ENCODE measurements around the gene PCLO.

Gene PCLO

DNA sequence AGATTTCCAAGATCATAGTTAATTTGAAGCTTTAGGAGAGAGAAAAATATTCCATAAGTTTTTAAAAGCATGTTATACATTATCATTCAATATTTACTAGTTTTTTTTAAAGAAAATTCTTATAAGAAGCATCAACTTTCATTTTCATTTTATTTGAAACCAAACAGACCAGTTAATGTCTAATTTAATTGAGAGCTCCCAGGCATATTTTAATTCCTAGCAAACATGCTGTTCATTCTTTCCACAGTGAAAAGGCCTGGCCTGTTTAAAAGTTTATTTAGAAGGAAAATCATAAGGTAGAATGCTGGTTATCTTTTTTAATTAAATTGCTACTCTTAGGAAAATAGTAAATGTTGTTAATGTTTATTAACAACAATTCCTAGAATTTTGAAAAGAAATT lies 324.4 kb downstream of the PCLO start:
- no peak for TF ChIP-seq PAX5 (IDR thresholded peaks at IDR 0.05; ENCODE audit: insufficient read depth, low read length, severe bottlenecking)
- TF ChIP-seq POU2F2 (IDR thresholded peaks at IDR 0.05; ENCODE audit: low read depth, low read length), result no peak
- no peak for TF ChIP-seq SPI1 (IDR thresholded peaks at IDR 0.05; ENCODE audit: low read depth, low read length)
- TF ChIP-seq TAF1 (IDR thresholded peaks at IDR 0.05; ENCODE audit: low read depth, low read length), result no peak
- no peak for TF ChIP-seq POLR2AphosphoS5 (IDR thresholded peaks at IDR 0.05; ENCODE audit: low read depth, low read length)
- no peak for TF ChIP-seq POLR2A (IDR thresholded peaks at IDR 0.05; ENCODE audit: low read depth, low read length)
- DNase-seq (ENCODE audit: insufficient read length, low spot score), result no peak
- no peak for FAIRE-seq

DNA sequence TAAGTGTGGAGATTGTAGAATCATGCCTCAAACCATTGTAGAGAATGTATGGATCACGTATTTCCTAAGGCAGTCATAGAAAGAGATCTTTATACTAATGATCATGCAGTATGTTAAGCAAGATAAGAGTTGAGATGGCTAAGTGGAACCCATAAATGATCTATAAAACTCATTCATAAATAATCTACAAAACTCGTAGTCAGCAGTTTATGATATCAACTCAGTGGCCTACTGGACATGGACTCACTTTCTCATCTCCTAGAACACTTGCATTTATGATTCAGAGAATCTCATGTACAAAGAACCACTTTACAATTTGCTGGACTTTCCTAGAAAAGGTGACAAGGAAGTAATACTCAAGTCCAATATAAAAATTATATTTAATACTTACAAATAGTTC lies 339.6 kb downstream of the PCLO start:
- TF ChIP-seq SPI1 (IDR thresholded peaks at IDR 0.05; ENCODE audit: low read depth, low read length), result no peak
- no peak for TF ChIP-seq POU2F2 (IDR thresholded peaks at IDR 0.05; ENCODE audit: low read depth, low read length)
- no peak for TF ChIP-seq POLR2AphosphoS5 (IDR thresholded peaks at IDR 0.05; ENCODE audit: low read depth, low read length)
- TF ChIP-seq TAF1 (IDR thresholded peaks at IDR 0.05; ENCODE audit: low read depth, low read length), result no peak
- TF ChIP-seq PAX5 (IDR thresholded peaks at IDR 0.05; ENCODE audit: insufficient read depth, low read length, severe bottlenecking), result no peak
- no peak for TF ChIP-seq POLR2A (IDR thresholded peaks at IDR 0.05; ENCODE audit: low read depth, low read length)
- DNase-seq (ENCODE audit: insufficient read length, low spot score) (no peak), FAIRE-seq (no peak)

DNA sequence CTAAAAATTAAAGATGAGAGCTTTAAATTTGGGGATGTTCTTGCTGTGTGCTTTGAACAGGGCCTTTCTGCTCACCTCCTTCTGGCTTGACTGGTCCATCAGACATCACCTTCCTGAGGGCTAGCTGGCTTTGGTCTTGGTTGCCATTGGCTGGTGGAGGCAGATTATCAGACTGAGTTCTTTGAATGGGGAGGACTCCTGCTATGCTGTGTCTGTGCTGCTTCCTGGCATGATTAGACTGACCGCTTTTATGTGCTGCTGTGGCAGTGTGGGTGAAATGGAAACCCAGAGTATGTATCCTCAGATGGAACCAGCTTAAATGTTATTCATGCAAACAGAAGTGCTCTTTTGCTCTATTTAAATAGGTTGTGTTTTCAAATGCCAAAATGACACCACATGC lies 341.6 kb downstream of the PCLO start:
- DNase-seq (ENCODE audit: insufficient read length, low spot score) (no peak), FAIRE-seq (no peak)
- TF ChIP-seq POU2F2 (IDR thresholded peaks at IDR 0.05; ENCODE audit: low read depth, low read length) (no peak), TAF1 (IDR thresholded peaks at IDR 0.05; ENCODE audit: low read depth, low read length) (no peak), POLR2A (IDR thresholded peaks at IDR 0.05; ENCODE audit: low read depth, low read length) (no peak), PAX5 (IDR thresholded peaks at IDR 0.05; ENCODE audit: insufficient read depth, low read length, severe bottlenecking) (no peak), SPI1 (IDR thresholded peaks at IDR 0.05; ENCODE audit: low read depth, low read length) (no peak), POLR2AphosphoS5 (IDR thresholded peaks at IDR 0.05; ENCODE audit: low read depth, low read length) (no peak)

DNA sequence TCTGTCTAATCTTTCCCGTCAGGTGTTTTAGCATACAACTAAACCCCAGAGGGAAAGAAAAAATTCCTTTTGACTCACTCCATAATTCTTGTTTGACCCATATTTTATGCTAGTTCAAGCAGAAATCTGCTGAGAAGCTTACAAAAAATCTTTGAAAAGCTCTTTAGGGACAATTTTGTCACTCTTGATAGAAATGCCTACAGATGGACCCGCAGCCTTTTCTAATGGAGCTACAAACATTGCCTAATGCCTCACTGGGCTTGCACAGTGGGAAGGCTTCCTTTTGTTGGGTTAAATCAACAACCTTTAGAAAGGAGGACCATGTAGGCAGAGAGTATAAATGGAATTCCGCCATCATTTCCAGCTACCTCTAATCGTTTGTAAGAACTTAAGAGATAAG lies 344.5 kb downstream of the PCLO start:
- FAIRE-seq, result no peak
- DNase-seq (ENCODE audit: insufficient read length, low spot score), result no peak
- TF ChIP-seq POU2F2 (IDR thresholded peaks at IDR 0.05; ENCODE audit: low read depth, low read length), result no peak
- TF ChIP-seq TAF1 (IDR thresholded peaks at IDR 0.05; ENCODE audit: low read depth, low read length), result no peak
- no peak for TF ChIP-seq POLR2AphosphoS5 (IDR thresholded peaks at IDR 0.05; ENCODE audit: low read depth, low read length)
- no peak for TF ChIP-seq PAX5 (IDR thresholded peaks at IDR 0.05; ENCODE audit: insufficient read depth, low read length, severe bottlenecking)
- no peak for TF ChIP-seq POLR2A (IDR thresholded peaks at IDR 0.05; ENCODE audit: low read depth, low read length)
- no peak for TF ChIP-seq SPI1 (IDR thresholded peaks at IDR 0.05; ENCODE audit: low read depth, low read length)

DNA sequence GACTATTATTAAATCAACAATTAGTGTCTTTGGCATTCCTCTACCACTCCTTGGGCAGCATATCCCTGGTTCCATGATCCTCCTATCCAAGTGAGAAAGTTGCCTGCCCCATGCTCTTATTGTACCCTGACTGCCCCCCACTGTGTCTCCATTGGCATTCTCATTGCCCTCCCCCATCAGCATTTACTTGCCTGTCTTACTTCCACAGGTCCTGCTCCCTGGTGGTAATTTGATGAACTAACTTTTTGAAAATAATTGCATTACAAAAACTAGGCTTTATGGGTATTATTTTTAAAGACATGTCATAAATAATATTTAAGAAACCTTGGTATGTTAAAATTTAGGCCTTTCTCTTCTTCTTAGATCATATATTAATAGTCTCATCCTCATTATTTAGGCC lies 346.4 kb downstream of the PCLO start:
- FAIRE-seq (no peak), DNase-seq (ENCODE audit: insufficient read length, low spot score) (no peak)
- TF ChIP-seq PAX5 (IDR thresholded peaks at IDR 0.05; ENCODE audit: insufficient read depth, low read length, severe bottlenecking), result no peak

DNA sequence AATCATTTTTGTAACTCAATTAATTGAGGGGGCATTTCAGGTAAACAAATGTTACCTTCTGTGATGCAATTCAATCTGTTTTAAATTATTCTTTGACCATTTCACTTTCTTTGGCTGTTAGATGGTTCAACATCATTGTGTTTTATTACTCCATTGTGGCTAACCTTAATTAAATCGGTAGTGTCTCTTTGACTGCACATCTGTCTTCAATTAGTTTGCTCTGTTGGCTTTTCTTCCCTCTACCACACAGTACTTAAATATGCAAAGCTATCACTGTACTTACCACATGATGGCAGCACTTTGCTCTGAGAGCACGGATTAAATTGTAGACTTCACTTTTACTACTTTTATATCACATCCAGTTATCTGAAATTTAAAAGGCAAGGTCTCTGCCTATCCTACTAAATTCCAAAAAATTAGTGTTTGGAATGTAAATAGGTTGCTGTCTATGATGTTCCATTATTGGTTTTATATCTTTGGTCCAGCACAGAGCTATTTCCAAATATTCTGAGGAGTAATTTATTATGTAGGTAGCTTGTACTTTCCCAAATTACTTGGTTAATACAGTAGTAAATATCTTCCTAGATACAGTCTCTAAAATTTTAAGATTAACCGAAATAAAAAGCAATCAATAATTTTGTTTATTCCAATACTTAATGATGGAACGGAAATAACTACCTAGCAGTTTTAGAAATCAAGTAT lies 352.0 kb downstream of the PCLO start:
- no peak for DNase-seq (ENCODE audit: insufficient read length, low spot score)
- peak; percentile 84 for FAIRE-seq
- TF ChIP-seq POLR2AphosphoS5 (IDR thresholded peaks at IDR 0.05; ENCODE audit: low read depth, low read length) (no peak), SPI1 (IDR thresholded peaks at IDR 0.05; ENCODE audit: low read depth, low read length) (no peak), PAX5 (IDR thresholded peaks at IDR 0.05; ENCODE audit: insufficient read depth, low read length, severe bottlenecking) (no peak), TAF1 (IDR thresholded peaks at IDR 0.05; ENCODE audit: low read depth, low read length) (no peak), POLR2A (IDR thresholded peaks at IDR 0.05; ENCODE audit: low read depth, low read length) (no peak), POU2F2 (IDR thresholded peaks at IDR 0.05; ENCODE audit: low read depth, low read length) (no peak)

DNA sequence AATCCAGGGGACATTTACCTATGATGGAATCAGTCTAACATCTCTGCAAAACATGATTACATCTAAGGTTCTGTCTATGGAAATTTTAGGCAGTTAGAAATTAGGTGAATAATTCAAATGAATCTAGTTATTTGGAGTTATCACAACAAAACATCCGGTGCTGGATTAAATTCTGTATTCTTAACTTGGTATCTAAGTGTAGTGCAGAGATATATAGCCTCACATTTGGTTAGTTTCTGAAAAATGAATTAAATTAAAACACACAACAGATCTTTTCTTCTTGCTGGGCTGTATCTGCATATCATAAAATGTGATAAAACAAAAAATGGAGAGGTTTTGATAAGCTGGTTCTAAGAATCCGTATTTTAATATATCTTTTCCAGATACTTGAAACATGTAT lies 354.1 kb downstream of the PCLO start:
- TF ChIP-seq POLR2AphosphoS5 (IDR thresholded peaks at IDR 0.05; ENCODE audit: low read depth, low read length), result no peak
- TF ChIP-seq TAF1 (IDR thresholded peaks at IDR 0.05; ENCODE audit: low read depth, low read length), result no peak
- TF ChIP-seq POU2F2 (IDR thresholded peaks at IDR 0.05; ENCODE audit: low read depth, low read length), result no peak
- TF ChIP-seq POLR2A (IDR thresholded peaks at IDR 0.05; ENCODE audit: low read depth, low read length), result no peak
- no peak for TF ChIP-seq SPI1 (IDR thresholded peaks at IDR 0.05; ENCODE audit: low read depth, low read length)
- no peak for TF ChIP-seq PAX5 (IDR thresholded peaks at IDR 0.05; ENCODE audit: insufficient read depth, low read length, severe bottlenecking)
- no peak for FAIRE-seq
- DNase-seq (ENCODE audit: insufficient read length, low spot score), result no peak

DNA sequence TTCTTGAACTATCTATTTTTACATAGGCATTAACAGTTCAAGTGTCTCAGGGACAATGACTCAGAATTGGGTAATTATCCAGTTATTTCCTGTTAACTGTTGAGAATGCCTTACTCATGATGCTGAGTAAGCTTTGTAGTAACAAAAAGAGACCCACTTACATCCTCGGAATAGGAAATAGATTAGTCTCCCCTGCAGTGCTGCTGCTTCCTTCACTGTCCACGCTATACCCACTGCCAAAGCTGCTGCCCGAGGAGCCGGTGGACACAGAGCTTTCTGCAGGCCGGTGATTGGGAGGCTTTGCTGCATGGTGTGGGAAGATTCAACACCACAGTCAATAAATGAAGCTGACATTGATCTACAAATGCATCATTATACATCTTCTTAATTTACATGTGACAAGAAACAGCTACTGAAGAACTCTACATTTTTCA lies 357.1 kb downstream of the PCLO start:
- no peak for TF ChIP-seq TAF1 (IDR thresholded peaks at IDR 0.05; ENCODE audit: low read depth, low read length)
- no peak for TF ChIP-seq PAX5 (IDR thresholded peaks at IDR 0.05; ENCODE audit: insufficient read depth, low read length, severe bottlenecking)
- no peak for TF ChIP-seq POLR2AphosphoS5 (IDR thresholded peaks at IDR 0.05; ENCODE audit: low read depth, low read length)
- no peak for TF ChIP-seq POU2F2 (IDR thresholded peaks at IDR 0.05; ENCODE audit: low read depth, low read length)
- no peak for TF ChIP-seq POLR2A (IDR thresholded peaks at IDR 0.05; ENCODE audit: low read depth, low read length)
- TF ChIP-seq SPI1 (IDR thresholded peaks at IDR 0.05; ENCODE audit: low read depth, low read length), result no peak
- DNase-seq (ENCODE audit: insufficient read length, low spot score), result no peak
- FAIRE-seq, result no peak

DNA sequence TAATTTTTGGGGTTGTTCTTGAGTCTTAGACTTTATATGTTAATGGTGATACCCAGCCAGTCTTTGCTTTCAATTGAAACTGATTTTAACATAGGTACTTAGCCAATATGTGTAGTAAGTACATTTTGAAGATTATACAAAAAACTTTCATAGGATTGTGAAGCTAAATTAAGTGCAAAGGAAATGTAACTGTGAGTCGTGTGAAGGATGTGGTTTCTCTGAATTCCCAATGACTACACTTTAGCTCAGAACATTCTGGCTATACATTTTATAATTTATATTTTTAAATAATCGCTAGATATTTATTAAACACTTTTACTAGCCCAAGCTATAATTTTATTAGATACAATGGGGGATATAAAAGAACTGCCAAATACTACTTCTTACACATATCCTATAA lies 359.3 kb downstream of the PCLO start:
- TF ChIP-seq PAX5 (IDR thresholded peaks at IDR 0.05; ENCODE audit: insufficient read depth, low read length, severe bottlenecking) (no peak), POLR2A (IDR thresholded peaks at IDR 0.05; ENCODE audit: low read depth, low read length) (no peak), POU2F2 (IDR thresholded peaks at IDR 0.05; ENCODE audit: low read depth, low read length) (no peak), SPI1 (IDR thresholded peaks at IDR 0.05; ENCODE audit: low read depth, low read length) (no peak), TAF1 (IDR thresholded peaks at IDR 0.05; ENCODE audit: low read depth, low read length) (no peak), POLR2AphosphoS5 (IDR thresholded peaks at IDR 0.05; ENCODE audit: low read depth, low read length) (no peak)
- FAIRE-seq, result no peak
- no peak for DNase-seq (ENCODE audit: insufficient read length, low spot score)

All from GM12891 (cell line).